GM18873 (cell line): ENCODE results near the gene AHDC1.

ENCODE experiments used
- ATAC-seq: cut with Tn5 transposase; IDR thresholded peaks from one replicate; pipeline ENCODE4 v1.9.1; 2021; ENCODE audit warnings: mild to moderate bottlenecking, moderate library complexity, moderate number of reproducible peaks; ENCODE audit not compliant: unreplicated experiment, low FRiP score

The AHDC1 gene

DNA sequence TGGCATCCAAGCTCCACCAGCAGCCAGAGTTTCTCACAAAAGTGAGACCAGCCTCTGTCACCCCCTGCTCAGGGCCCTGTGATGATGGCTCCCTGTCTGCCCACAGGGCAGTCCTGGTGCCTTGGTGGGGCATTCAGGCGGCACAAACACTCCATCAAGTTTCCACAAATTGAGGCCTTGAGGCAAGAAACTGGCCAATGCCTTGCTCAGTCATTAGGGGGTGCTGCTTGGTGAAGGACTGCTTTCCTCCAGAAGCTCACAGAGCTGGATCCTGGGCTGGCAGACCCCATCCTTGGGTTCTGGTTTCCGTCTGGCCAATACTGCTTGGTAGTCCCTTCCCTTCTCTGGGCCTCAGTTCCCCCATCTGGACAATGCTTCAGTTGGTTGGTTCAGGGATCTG is 12.5 kb upstream of the AHDC1 start:
- no peak for ATAC-seq

GRCh38 chr1:27615346-27616192 is 11.6 kb upstream of the AHDC1 start:
- ATAC-seq, result no peak

DNA sequence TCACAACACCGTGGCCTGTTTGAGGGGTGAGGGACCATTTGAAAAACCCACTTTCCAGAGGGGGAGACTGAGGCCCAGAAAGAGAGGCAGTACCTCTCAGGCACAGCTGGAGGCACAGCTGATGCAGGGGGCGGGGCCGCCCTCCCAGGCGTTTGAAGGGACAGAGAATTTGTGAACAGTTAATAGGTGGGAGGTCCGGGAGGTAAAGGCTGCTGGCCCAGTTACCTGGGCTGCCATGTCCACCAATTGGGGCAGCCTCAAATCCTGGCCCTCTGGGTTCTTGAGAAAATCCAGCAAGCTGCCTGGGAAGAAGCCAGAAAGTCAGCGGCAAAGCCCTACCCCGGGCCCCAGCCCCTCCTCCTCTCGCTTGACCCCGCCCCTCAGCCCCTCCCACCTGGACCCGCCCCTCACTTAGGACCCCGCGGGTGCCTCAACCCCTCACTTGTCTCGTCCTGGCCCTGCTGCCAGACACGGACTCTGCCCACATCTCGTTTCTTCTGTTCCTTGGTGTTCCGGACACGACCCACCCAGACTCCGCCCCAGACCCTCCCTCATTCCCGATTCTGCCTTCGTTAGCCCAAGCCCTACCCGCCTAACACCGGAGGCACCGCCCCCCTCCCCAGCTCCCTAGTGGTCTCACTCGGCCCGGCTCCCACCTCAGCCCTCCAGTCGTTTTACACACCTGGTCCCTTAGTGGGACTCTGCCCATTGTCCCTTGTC is 10.8 kb upstream of the AHDC1 start:
- ATAC-seq, result no peak

- ATAC-seq, result no peak
Measured at GRCh38 chr1:27614043-27614624, 10.2 kb upstream of the AHDC1 start.

DNA sequence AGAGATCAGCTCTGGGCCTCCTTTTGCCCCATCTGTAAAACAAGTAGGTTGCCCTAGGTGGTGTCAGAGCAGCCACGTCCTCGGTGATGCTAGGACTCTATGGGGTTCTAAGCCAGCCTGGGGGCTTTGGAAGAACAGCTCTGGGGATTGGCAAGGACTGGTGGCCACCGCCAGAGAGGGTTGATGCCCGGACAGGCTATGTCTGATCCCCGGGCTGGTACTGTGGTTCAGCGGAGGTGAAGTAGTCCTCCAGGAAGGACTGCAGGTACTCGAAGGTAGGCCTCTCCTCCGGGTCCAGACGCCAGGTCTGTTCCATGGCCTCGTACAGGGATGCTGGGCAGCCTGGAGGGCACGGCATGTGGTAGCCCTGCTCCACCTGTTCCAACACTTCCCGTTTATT is 8.8 kb upstream of the AHDC1 start:
- ATAC-seq, result no peak

DNA sequence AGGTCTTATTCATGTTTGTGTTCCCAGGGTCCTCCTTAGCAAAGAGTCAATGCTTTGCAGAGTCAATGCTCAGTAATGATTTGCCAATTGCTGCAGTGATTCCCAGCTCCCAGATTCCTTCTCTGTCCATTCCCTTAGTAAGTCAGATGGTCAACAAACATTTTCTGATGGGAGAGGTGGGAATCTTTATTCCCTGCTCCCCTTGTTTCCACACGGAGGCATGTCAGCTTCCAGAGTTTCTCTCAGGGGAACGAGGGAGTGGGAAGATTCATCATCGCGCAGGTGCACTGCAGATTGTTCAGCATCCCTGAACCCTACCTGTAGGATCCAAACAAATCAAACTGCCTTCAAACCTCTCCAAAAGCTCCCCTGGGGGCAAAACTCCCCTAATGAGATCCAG is 7.5 kb upstream of the AHDC1 start:
- ATAC-seq, result no peak

DNA sequence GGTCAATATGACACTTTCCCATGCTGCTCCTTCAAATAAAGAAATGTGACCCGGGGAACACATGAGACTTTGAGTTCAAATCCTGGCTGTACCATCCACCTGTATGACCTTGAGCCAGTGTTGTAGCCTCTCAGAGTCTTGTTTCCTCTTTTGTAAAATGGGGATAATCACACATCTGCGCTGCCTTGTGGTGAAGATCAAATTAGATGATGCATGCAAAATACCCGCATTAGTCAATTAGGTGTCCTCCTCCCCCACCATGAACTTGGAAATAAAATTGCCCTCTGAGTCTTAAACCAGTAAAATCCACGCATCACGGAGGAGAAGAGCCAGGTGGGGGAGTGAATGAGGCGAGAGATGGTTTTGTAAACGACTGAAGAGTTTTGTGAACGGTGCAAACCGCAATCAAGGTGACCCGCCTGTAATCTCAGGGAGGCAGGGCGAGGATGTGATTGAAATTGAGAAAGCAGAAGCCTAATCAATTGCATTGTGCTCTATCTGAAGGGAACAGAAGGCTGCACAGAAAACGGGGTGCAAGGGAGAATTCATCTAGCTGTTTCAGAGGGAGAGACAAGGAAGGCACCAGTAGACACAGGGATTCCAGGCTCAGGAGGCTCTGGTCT is 5.8 kb upstream of the AHDC1 start:
- no peak for ATAC-seq

GRCh38 chr1:27609210-27609555 is 5.2 kb upstream of the AHDC1 start:
- ATAC-seq, result no peak

- ATAC-seq, result no peak
Measured at GRCh38 chr1:27607239-27607804, 3.4 kb upstream of the AHDC1 start.

GRCh38 chr1:27606708-27607238 is 2.8 kb upstream of the AHDC1 start:
- ATAC-seq, result no peak

DNA sequence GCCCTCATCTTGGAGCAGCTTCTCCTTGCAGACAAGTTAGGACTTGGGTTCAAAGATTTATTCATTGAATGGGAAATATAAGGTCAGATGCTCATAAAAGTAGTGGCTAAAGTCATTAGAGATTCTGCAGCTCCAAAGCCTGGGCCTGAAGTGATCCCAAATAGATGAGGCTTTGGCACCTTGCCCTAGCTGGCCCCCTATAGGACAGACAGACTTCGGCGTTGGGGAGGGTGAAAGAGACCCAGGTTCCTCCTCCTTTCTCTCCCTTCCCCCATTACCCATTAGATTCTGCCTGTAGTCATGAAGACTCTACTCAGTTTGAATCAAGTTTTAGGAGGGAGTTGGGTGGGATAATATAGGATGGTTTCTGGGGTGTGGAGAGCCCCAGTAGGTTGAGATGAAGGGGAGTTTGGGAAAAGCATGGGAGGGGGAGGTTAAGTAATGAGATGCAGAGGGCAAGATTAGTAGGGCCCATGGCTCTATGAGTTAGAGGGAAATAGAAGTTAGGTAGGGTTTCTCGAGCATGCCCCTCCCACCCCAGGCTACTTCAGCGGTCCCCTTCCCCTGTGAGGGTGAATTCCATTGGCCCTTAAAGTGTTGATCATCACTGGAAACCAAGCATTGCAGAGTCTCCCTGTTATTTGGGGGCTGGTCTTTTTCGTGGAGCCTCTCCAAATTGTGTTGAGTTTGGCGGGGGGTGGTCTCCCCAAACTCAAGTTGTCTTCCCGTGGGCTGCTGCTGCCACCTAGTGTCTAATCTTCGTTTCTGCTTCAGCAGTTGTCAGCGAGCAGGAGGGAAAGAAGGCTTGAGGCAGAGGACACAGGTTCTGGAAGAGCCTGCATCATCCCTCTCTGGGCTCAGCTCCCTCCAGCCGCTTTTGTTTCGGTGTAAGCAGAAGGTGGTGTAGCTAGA is 2.1 kb upstream of the AHDC1 start:
- ATAC-seq, result no peak

- ATAC-seq, result no peak
Measured at GRCh38 chr1:27605300-27605766, 1.4 kb upstream of the AHDC1 start.

DNA sequence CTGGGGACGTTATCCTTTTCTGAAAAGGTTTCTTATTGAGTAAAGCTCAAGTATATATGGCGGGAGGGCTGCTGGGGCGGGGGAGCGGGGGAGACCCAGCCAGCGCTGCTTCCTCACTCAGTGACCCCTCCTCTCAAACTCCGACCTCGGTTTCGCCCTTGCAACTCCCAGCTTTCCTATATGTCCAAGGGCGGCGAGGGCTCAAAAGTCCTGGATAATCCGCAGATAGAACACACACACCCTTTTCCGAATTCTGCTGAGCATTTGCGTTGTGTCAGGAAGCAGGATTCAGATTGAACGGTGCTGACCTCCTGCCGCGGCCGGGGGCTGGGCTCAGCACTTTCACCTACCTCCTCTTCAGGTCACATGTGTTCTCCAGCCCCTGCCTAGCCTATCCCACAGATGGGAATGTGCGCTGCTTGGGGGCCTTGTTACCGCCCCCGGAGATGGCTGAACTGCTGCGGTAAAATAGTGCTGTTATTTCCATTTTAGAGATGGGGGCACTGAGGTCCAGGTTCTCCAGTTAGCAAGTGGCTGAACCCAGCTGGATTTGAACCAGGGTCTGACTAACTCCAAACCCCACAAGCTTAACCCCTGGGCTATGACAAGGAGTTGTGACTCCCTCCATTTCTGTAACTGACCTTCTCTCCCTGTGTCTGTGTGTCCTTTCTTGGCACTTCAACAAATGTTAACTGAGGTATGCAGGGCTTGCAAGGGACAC is 795 bp upstream of the AHDC1 start:
- ATAC-seq, result no peak

DNA sequence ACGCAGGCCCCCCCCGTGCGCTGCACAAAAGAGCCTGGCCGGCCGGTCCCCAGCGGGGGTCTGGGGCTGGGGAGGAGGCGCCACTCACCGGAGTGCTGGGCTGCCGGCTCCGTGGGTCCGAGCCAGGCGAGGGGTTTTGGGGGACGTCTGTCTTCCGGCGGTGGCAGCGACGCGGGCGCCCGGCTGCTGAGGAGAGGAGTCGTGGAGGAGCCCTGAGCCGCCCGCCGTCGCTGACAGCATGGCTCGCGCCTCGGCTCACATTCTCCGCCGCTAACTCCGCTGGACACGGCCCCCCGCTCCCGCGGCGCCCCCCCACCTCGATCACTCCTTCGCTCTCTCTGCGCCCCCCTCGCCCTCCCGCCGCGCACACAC is 649 bp downstream of the AHDC1 start:
- ATAC-seq, result no peak

DNA sequence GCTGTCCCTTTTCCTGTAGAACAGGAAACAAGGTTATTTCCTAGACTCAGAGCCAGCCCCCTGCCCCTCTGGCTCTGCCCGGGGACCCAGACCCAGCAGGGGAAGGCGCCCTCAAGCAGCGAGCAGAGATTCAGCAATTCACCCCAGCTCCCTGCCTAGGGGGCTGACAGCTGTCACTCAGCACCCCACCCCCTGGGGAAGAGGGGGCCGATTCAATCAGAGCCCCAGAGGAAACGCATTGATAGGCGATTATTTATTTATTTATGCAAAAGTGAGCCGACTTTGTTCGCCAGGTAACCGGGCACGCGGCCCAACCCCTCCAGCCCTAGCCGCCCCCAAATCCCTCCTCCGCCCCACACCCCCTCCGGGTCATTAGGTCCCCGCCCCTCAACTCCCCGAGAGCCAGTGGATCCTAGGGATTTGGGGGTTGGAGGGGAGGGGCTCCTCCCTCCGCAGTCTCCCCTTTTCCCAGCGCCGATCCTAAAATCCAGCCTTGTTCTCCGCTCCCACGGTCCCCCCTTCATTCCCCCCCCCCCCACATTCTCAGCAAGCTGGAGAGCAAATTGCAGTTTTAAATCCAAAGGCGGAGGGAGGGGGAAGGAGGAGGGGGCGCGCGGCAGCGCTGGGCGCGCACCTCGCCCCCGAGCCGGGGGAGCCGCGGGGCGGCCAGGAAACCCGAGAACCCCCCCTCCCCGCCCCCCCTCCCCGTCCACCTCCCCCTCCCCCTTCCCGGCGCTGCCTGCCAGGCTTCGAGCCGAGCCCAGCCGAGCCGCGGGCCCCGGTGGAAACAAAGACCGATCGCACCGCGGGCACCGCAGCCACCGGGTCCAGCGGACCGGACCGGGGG is 1.3 kb downstream of the AHDC1 start:
- no peak for ATAC-seq

- ATAC-seq, result no peak
Measured at GRCh38 chr1:27601771-27602461, 2.0 kb downstream of the AHDC1 start.

DNA sequence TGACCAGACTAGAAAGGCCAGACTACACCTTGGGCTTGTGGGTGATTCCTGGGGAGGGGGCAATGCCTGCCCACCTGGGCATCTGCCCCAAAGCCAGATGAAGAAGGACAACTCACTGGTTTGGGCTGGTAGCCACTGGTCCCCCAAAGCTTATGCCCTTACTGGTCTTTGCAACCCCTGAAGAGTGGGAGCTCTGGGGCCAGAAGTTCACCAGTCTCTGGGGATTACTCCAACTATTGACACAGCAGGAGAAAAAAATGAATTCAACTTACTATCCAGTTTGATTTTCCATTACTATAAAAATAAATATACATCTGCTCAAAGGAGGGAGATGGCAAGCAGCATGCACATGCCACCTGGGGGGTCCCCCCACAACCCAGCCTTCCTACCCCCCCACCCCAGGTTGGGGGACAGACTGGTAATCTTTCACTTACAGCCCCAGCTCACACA is 2.6 kb downstream of the AHDC1 start:
- no peak for ATAC-seq
